Thoracic aorta (tissue), 2 donors: Measurements from ENCODE around the gene PRDM16. TPM values are rescaled to one million over a fixed set of nuclear protein-coding genes. Genes with fewer than 3 reads are reported as not detected.

Experiments
- ATAC-seq: fragments of 150-250 bp; one replicate; pipeline ENCODE4 v1.8.0; 2017; ENCODE audit warnings: low read depth; ENCODE audit not compliant: insufficient number of reproducible peaks, low FRiP score
- DNase-seq: peaks from one replicate; pipeline ENCODE4 v3.0.0-alpha.2; 2020; ENCODE audit warnings: low spot score
- H3K27ac ChIP-seq, 2 donors: fragments of 200-600 bp; sonication (generic); 1 replicate in 1 of 2; 2 replicates in 1 of 2; pipeline ENCODE4 v1.5.1; 2016; ENCODE audit warnings: mild to moderate bottlenecking in 2 of 2, moderate library complexity in 2 of 2
- H3K27me3 ChIP-seq: fragments of 200-600 bp; sonication (generic); replicated peaks from 2 replicates; pipeline ENCODE4 v1.6.0; 2016; ENCODE audit warnings: mild to moderate bottlenecking; ENCODE audit not compliant: insufficient read depth
- H3K36me3 ChIP-seq: fragments of 200-600 bp; sonication (generic); one replicate; pipeline ENCODE4 v1.5.1; 2016
- H3K4me1 ChIP-seq, 2 donors: fragments of 200-600 bp; sonication (generic); 1 replicate in 1 of 2; 2 replicates in 1 of 2; pipeline versions ENCODE4 v1.5.1 to v1.6.0; 2016; ENCODE audit warnings: low read depth in 2 of 2, mild to moderate bottlenecking in 1 of 2; ENCODE audit not compliant: control insufficient read depth in 1 of 2
- H3K4me3 ChIP-seq: fragments of 200-600 bp; sonication (generic); 2 replicates; pipeline ENCODE4 v1.5.1; 2016; ENCODE audit warnings: mild to moderate bottlenecking
- H3K9me3 ChIP-seq: fragments of 200-600 bp; sonication (generic); 2 replicates; pipeline ENCODE4 v1.5.1; 2016
- total RNA-seq, 2 donors: library from RNA; depleted of rRNA; stranded (reverse); fragments of >200 nt; gene quantifications; one replicate each; pipeline versions ENCODE4 v1.1.0 to v1.2.3, GENCODE V29; 2016
- TF ChIP-seq, protein P1 (sequence below): fragments of 200-600 bp; sonication (generic); IDR thresholded peaks from one replicate; pipeline ENCODE4 v1.5.1; 2019; ENCODE audit warnings: antibody characterized with exemption

PRDM16 gene
- total RNA-seq, 2 donors from 2014 or later, result 68.9 to 85.4 TPM

DNA sequence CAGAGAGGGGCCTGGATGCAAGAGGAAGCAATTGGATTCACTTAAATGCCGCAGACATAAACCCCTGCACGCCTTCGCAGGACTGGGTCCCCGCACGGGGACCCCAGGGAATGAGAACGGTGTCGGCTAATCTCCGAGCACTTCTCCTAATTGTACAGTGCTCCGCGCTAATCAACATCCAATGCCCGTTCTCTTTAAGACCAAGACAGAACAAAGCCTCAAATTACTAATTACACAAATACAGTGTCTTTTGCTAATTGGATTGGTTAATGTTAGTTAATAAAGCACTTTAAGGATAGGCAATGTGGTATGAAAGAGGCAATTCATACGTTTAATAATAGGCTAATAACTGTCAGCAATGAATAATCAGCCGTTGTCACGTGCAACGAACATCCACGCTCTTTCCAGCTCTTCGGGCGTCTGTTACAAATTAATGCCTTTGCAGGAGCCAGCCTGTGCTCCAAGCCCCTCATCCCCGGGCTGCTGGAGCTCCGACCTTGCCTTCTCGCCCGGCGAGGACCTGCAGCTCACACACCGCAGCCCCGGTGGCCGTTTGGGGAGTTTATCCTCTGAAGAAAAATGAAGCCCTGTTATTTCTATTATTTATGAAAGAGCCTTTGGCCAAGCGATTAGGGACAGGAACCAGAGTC is 157.8 kb downstream of the PRDM16 start:
- TF ChIP-seq, protein P1, sequence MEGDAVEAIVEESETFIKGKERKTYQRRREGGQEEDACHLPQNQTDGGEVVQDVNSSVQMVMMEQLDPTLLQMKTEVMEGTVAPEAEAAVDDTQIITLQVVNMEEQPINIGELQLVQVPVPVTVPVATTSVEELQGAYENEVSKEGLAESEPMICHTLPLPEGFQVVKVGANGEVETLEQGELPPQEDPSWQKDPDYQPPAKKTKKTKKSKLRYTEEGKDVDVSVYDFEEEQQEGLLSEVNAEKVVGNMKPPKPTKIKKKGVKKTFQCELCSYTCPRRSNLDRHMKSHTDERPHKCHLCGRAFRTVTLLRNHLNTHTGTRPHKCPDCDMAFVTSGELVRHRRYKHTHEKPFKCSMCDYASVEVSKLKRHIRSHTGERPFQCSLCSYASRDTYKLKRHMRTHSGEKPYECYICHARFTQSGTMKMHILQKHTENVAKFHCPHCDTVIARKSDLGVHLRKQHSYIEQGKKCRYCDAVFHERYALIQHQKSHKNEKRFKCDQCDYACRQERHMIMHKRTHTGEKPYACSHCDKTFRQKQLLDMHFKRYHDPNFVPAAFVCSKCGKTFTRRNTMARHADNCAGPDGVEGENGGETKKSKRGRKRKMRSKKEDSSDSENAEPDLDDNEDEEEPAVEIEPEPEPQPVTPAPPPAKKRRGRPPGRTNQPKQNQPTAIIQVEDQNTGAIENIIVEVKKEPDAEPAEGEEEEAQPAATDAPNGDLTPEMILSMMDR, result no peak
- Histone ChIP-seq H3K27me3 (no peaks in the 10 kb centered on the region), H3K36me3 (no peaks in the 10 kb centered on the region), H3K4me1 (peaks cover 21 to 50% of the 10 kb centered on the region in 2 donors), H3K9me3 (no peaks in the 10 kb centered on the region), H3K4me3 (no peak overlapping the region), H3K27ac (no peak overlapping the region)
- ATAC-seq (no peak), DNase-seq (no peak)

DNA sequence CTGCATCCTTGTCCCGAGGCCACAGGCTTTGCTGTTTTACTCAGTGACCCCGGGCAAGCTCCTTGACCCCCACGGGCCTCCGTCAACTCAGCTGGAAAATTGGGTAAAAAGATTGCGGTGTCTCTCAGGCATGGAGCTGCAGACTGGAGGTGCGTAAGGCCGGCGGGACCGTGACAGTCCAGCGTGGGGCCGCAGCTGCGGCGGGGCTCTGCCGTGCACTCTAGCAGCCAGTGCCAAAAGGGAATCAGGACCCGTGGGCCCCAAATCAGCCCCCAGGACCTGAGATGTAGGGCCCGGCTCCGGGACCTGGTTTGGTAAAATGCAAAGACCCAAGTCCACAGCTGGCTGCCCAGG is 158.3 kb downstream of the PRDM16 start:
- TF ChIP-seq, protein P1, result no peak
- H3K27me3 ChIP-seq, result no peaks in the 10 kb centered on the region

GRCh38 chr1:3227893-3228292 is 158.9 kb downstream of the PRDM16 start:
- Histone ChIP-seq H3K27ac (no peak overlapping the region), H3K27me3 (no peaks in the 10 kb centered on the region)

More for the DNA sequence above, 158.3 kb downstream of the PRDM16 start:
- Histone ChIP-seq H3K9me3 (no peaks in the 10 kb centered on the region), H3K4me1 (peaks cover 19 to 46% of the 10 kb centered on the region in 2 donors), H3K36me3 (no peaks in the 10 kb centered on the region), H3K27ac (no peak overlapping the region), H3K4me3 (no peak overlapping the region)
- DNase-seq, result no peak
- no peak for ATAC-seq

GRCh38 chr1:3229081-3229725 is 160.2 kb downstream of the PRDM16 start:
- no peak overlapping the region for H3K4me3 ChIP-seq
- H3K4me1 ChIP-seq, result peaks cover 7 to 32% of the 10 kb centered on the region in 2 donors
- H3K36me3 ChIP-seq, result no peaks in the 10 kb centered on the region
- ATAC-seq (no peak), DNase-seq (no peak)
- H3K27me3 ChIP-seq, result no peaks in the 10 kb centered on the region
- no peak overlapping the region for H3K27ac ChIP-seq
- TF ChIP-seq, protein P1, result no peak
- no peaks in the 10 kb centered on the region for H3K9me3 ChIP-seq

More at GRCh38 chr1:3227893-3228292, 158.9 kb downstream of the PRDM16 start:
- H3K9me3 ChIP-seq, result no peaks in the 10 kb centered on the region
- H3K4me1 ChIP-seq, result peaks cover 14 to 40% of the 10 kb centered on the region in 2 donors
- ATAC-seq (no peak), DNase-seq (no peak)
- H3K4me3 ChIP-seq, result no peak overlapping the region
- no peaks in the 10 kb centered on the region for H3K36me3 ChIP-seq
- TF ChIP-seq, protein P1, result no peak

- H3K9me3 ChIP-seq, result no peaks in the 10 kb centered on the region
- DNase-seq, result no peak
- H3K4me1 ChIP-seq, result peaks cover 4 to 24% of the 10 kb centered on the region in 2 donors
- TF ChIP-seq, protein P1, result no peak
- no peak overlapping the region for H3K4me3 ChIP-seq
- no peak for ATAC-seq
- no peaks in the 10 kb centered on the region for H3K36me3 ChIP-seq
- H3K27ac ChIP-seq, result no peak overlapping the region
- no peaks in the 10 kb centered on the region for H3K27me3 ChIP-seq
Measured at GRCh38 chr1:3230553-3230952, 161.6 kb downstream of the PRDM16 start.
